ENCODE results near the gene MED29. TPM values are rescaled to one million over a fixed set of nuclear protein-coding genes. Genes with fewer than 3 reads are reported as not detected.

Gene MED29
- total and polyA plus RNA-seq, 2 experiments from 2014 or later = 26.1 to 62.0 TPM

GRCh38 chr19:39397360-39398296 is 6.5 kb downstream of the MED29 start (continued):
- peak; percentile 85 to 99 for TF ChIP-seq CTCF (conservative IDR thresholded peaks at IDR 0.05; ENCODE audit: low read depth in 2 of 2)
- TF ChIP-seq REST (IDR thresholded peaks at IDR 0.05; ENCODE audit: unreplicated experiment) = no peak
- no peak for TF ChIP-seq ZNF114 (CRISPR knock-in tag; IDR thresholded peaks at IDR 0.05)
- TF ChIP-seq ETS1 (IDR thresholded peaks at IDR 0.05) = peak; percentile 29; the same call in 1 of the 2 replicates
- TF ChIP-seq NANOG (IDR thresholded peaks at IDR 0.05; ENCODE audit: borderline replicate concordance) = no peak
- TF ChIP-seq EZH2 (IDR thresholded peaks at IDR 0.05; ENCODE audit: low read depth, unreplicated experiment) = no peak

- Mint-ChIP-seq H3K4me1 (peaks cover 28% of the 10 kb centered on the region), H3K27ac (peak overlapping the region; percentile 22; the same call in 1 of the 2 replicates), H3K27me3 (ENCODE audit: insufficient read depth, low read depth, poor library complexity) (peaks cover 10% of the 10 kb centered on the region), H3K9me3 (peaks cover 4% of the 10 kb centered on the region; the same call in 1 of the 3 replicates), H3K4me3 (no peak overlapping the region), H3K36me3 (ENCODE audit: low read depth) (peaks cover 31% of the 10 kb centered on the region)
- H3K9me2 ChIP-seq (ENCODE audit: insufficient read depth) = no peaks in the 10 kb centered on the region
- peak overlapping the region; percentile 36; the same call in 1 of the 2 replicates for H3K4me3 ChIP-seq
- no peaks in the 10 kb centered on the region; the same call in 1 of the 2 replicates for H3K79me2 ChIP-seq (replicated peaks; ENCODE audit: insufficient read depth)
- H3K36me3 ChIP-seq (ENCODE audit: insufficient read depth) = 0 out of 2 replicates have a peak, but pooled peaks cover 7% of the 10 kb centered on the region
- H3K27ac ChIP-seq (ENCODE audit: low read depth) = peak overlapping the region; percentile 80; the same call in 1 of the 2 replicates
- ATAC-seq = no peak
- no peak overlapping the region for H2AFZ ChIP-seq
- no peak for DNase-seq (ENCODE audit: low spot score)
- H4K20me1 ChIP-seq (replicated peaks; ENCODE audit: insufficient read depth) = no peaks in the 10 kb centered on the region; the same call in none of the 2 replicates
- peaks cover 36% of the 10 kb centered on the region; the same call in 1 of the 2 replicates for H3F3A ChIP-seq (replicated peaks; ENCODE audit: low read depth)
- no peaks in the 10 kb centered on the region for H3K27me3 ChIP-seq (ENCODE audit: insufficient read depth)
- H3K4me1 ChIP-seq (ENCODE audit: insufficient read depth) = peaks cover 18% of the 10 kb centered on the region; the same call in 1 of the 2 replicates
- peak overlapping the region; percentile 51 for H3K4me2 ChIP-seq
- TF ChIP-seq ZNF462 (CRISPR knock-in tag; IDR thresholded peaks at IDR 0.05) (no peak), EZH2 (IDR thresholded peaks at IDR 0.05; ENCODE audit: low read depth, unreplicated experiment) (no peak), EZH2phosphoT487 (IDR thresholded peaks at IDR 0.05; ENCODE audit: unreplicated experiment) (no peak), NANOG (IDR thresholded peaks at IDR 0.05; ENCODE audit: borderline replicate concordance) (no peak), ZNF331 (CRISPR knock-in tag; IDR thresholded peaks at IDR 0.05; ENCODE audit: low read depth) (no peak)
Observed at GRCh38 chr19:39398297-39398864, 7.2 kb downstream of the MED29 start.
